Testis (tissue), 3 donors: ENCODE data around the gene MNT. TPM values are rescaled to one million over a fixed set of nuclear protein-coding genes. Genes with fewer than 3 reads are reported as not detected.

ENCODE experiments used
- DNase-seq: peaks from one replicate; pipeline ENCODE4 v3.0.0-alpha.2; 2019
- H3K27ac ChIP-seq, 2 donors: fragments of 200-600 bp; sonication (generic); one replicate each; pipeline ENCODE4 v1.5.1; 2019
- H3K27me3 ChIP-seq: fragments of 200-600 bp; sonication (generic); one replicate; pipeline ENCODE4 v1.5.1; 2019
- H3K36me3 ChIP-seq: fragments of 200-600 bp; sonication (generic); one replicate; pipeline ENCODE4 v1.5.1; 2017; ENCODE audit warnings: low read depth; ENCODE audit errors: missing control alignments
- H3K4me1 ChIP-seq: fragments of 200-600 bp; sonication (generic); one replicate; pipeline ENCODE4 v1.5.1; 2019
- H3K4me3 ChIP-seq, 2 donors: fragments of 200-600 bp; sonication (generic); one replicate each; pipeline ENCODE4 v1.5.1; 2017 to 2019
- H3K9me3 ChIP-seq: fragments of 200-600 bp; sonication (generic); one replicate; pipeline ENCODE4 v1.5.1; 2017
- POLR2A ChIP-seq: fragments of 450-650 bp; IDR thresholded peaks from one replicate; pipeline ENCODE4 v1.6.1; 2017; ENCODE audit warnings: antibody characterized with exemption, mild to moderate bottlenecking, moderate library complexity
- WGBS, 2 donors: methylation state at CpG; one replicate each; pipeline ENCODE4 v1.1.5; 2018; 5-methylcytosine and 5-hydroxymethylcytosine counted together
- intact Hi-C: fragments of 100-400 bp; cut with DNase I; formaldehyde crosslinking; loops from one replicate; pipeline ENCODE4 v1.15.1; 2023; ENCODE audit warnings: low total_unique reads
- polyA plus RNA-seq: library from polyadenylated mRNA; stranded (reverse); fragments of 350-450 nt; fragmentation: Illumina TruSeq; extraction: RNeasy Lipid Tissue Mini Kit (QIAGEN cat#74804); gene quantifications from one replicate; pipeline ENCODE4 v1.2.3, GENCODE V29; 2014; ENCODE audit warnings: low read depth, low replicate concordance; ENCODE audit not compliant: insufficient read depth
- total RNA-seq, 2 donors: library from RNA; depleted of rRNA; stranded (reverse); fragments of >200 nt; gene quantifications; one replicate each; pipeline ENCODE4 v1.2.3, GENCODE V29; 2016
- TF ChIP-seq, protein P1 (sequence below), 3 experiments: fragments of 450-650 bp in 2 of 3; fragments of 200-600 bp in 1 of 3; sonication (generic) in 1 of 3; IDR thresholded peaks; one replicate each; pipeline ENCODE4 v1.5.1; 2016 to 2019; ENCODE audit warnings: antibody characterized with exemption in 3 of 3, mild to moderate bottlenecking in 2 of 3, moderate library complexity in 1 of 3

The MNT gene
- total and polyA plus RNA-seq, 3 donors from 2014 or later, result 27.9 to 67.7 (median 46.3) TPM

DNA sequence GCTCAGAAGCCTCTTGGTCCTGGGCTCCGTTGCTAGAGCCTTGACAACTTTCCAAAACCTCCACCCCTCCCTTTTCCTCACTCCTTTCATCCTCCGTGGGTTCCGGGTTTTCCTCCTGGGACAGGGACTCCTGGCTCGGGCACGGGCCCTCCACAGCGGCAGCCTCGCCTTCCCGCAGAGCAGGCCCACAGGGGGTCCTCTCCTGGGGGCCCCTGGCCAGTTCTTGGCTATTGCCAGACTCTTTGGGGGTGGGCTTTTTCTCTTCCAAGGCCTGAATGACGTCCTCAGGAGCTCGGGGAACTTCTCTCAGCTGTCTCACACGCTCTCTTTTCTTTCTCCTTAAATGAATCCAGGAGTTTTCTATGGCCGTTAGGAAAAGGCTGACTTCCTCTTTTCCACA lies 19.3 kb upstream of the MNT start:
- Histone ChIP-seq H3K4me1 (peaks cover 47% of the 10 kb centered on the region), H3K36me3 (no peaks in the 10 kb centered on the region), H3K9me3 (no peaks in the 10 kb centered on the region), H3K4me3 (no peak overlapping the region), H3K27me3 (no peaks in the 10 kb centered on the region), H3K27ac (peak overlapping the region; percentile 56 to 76)
- 48 to 58% methylated on average over 12 of the region's 12 CpGs for WGBS, 2 donors
- TF ChIP-seq, protein P1, sequence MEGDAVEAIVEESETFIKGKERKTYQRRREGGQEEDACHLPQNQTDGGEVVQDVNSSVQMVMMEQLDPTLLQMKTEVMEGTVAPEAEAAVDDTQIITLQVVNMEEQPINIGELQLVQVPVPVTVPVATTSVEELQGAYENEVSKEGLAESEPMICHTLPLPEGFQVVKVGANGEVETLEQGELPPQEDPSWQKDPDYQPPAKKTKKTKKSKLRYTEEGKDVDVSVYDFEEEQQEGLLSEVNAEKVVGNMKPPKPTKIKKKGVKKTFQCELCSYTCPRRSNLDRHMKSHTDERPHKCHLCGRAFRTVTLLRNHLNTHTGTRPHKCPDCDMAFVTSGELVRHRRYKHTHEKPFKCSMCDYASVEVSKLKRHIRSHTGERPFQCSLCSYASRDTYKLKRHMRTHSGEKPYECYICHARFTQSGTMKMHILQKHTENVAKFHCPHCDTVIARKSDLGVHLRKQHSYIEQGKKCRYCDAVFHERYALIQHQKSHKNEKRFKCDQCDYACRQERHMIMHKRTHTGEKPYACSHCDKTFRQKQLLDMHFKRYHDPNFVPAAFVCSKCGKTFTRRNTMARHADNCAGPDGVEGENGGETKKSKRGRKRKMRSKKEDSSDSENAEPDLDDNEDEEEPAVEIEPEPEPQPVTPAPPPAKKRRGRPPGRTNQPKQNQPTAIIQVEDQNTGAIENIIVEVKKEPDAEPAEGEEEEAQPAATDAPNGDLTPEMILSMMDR (IDR thresholded peaks at IDR 0.05), result no peak
- no peak for TF ChIP-seq POLR2A
- intact Hi-C loops, result no loop called here
- DNase-seq, result peak; percentile 38

DNA sequence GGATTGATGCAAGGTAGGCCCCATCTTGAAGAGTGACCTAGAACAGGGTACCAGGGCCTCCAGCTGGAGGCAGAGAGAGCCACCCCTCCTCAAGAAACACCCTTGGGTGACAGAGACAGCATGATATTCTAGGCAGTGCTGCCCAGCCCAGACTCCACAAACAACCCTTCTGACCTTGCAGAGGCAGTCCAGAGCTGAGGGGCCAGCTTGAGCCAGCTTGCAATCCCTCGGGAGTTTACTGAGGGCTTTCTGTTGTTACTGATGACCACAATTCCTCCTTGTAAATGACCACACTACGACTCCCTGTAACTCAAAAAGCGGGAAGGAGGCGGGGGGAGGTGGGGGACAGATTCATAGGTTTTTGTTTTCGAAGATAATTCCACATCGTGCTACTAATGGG lies 18.6 kb upstream of the MNT start:
- TF ChIP-seq POLR2A, result no peak
- Histone ChIP-seq H3K4me3 (no peak overlapping the region), H3K9me3 (no peaks in the 10 kb centered on the region), H3K36me3 (no peaks in the 10 kb centered on the region), H3K27me3 (no peaks in the 10 kb centered on the region), H3K4me1 (peaks cover 47% of the 10 kb centered on the region), H3K27ac (peak overlapping the region; percentile 56 to 76)
- intact Hi-C loops, result loop anchor here (5.0 kb wide), 1 partner anchor 37 kb away; no protein-coding TSS in a partner anchor
- no peak for DNase-seq
- 49 to 72% methylated on average over 6 of the region's 6 CpGs for WGBS, 2 donors

DNA sequence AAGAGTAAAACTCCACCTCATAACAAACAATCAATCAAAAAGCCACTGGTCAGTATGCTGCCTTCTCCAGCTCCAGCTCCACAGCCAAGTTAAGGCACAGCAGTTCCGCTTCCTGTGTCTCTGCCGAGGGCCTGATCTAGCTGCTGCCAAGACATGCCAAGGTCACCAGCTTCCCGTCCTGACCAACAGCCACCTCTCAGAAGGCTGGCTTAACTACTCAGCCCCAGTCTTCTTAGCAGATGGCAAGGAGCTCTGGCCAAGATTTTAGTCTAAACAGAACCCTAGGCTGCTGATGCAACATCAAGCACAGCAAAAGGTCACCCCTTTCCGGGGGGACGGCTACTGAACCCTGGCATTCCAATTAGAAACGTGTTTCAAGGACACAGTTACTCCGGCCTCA lies 17.7 kb upstream of the MNT start:
- no peaks in the 10 kb centered on the region for H3K36me3 ChIP-seq
- no peaks in the 10 kb centered on the region for H3K27me3 ChIP-seq
- no peaks in the 10 kb centered on the region for H3K9me3 ChIP-seq
- no peak for TF ChIP-seq POLR2A
- TF ChIP-seq, protein P1 (IDR thresholded peaks at IDR 0.05), result no peak
- peaks cover 47% of the 10 kb centered on the region for H3K4me1 ChIP-seq
- peak; percentile 74 for DNase-seq
- H3K4me3 ChIP-seq, result no peak overlapping the region
- intact Hi-C loops, result loop anchor here (5.0 kb wide), 1 partner anchor 36 kb away; no protein-coding TSS in a partner anchor
- 36 to 55% methylated on average over 7 of the region's 7 CpGs for WGBS, 2 donors
- peak overlapping the region; percentile 56 to 76 for H3K27ac ChIP-seq

DNA sequence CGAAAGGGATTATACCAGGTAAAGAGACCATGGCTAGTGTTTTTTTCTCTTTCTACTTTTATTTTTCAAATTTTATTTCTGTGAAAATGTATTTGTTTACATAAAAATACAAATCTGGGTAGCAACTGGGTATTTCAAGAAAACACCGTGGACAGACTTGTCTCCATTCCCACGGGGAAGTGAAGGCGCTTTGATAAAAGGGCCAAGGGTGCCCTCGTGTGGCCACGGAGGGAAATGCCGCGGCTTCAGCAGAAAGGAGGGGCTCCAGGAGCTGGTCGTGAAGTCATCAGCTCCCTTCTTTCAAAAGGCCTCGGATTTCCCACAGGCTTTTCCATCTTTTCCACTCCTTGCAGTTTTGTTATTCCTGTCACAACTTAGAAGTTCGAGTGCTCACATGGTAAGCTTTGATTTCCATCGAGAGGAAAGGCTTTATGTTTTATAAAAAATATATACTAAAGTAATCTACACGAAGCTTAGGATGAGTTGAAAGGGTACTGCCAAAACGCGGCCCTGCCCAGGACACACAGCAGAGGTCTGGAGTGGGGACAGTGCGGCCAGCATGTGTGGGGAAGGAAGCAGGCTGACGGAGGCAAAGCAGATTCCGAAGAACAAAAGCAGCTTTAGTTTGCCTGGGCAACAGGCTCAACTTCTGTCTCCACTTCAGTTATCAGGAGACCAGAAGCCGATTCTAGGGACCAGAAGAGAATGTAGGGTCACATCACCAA lies 15.3 kb upstream of the MNT start:
- Histone ChIP-seq H3K27ac (peak overlapping the region; percentile 51 to 69), H3K4me3 (no peak overlapping the region), H3K9me3 (no peaks in the 10 kb centered on the region), H3K27me3 (no peaks in the 10 kb centered on the region), H3K36me3 (no peaks in the 10 kb centered on the region), H3K4me1 (peaks cover 51% of the 10 kb centered on the region)
- WGBS, 2 donors, result 26 to 32% methylated on average over 19 of the region's 19 CpGs
- intact Hi-C loops, result loop anchor here (5.0 kb wide), 1 partner anchor 34 kb away; no protein-coding TSS in a partner anchor
- TF ChIP-seq POLR2A, result no peak
- TF ChIP-seq, protein P1 (IDR thresholded peaks at IDR 0.05), result peak; percentile 94 to 98 (median 97)
- peak; percentile 96 for DNase-seq

DNA sequence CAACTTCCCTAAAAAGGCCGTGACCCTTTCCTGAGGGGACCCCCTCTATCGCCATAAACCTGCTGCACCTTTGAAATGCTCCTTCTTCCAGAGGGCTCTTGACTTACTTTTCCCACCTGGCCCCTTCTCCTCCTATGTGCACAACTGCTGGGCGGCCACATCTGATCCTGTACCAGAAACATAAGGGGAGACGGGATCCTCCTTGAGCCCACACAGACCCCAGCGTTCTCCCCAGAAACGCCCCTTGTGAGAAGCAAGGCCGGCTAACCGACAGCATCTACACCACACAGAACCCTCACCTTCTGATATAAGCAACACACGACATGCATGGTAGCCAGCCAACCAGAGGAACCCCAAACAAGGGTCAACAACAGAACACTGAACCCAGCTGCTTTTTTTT lies 14.2 kb upstream of the MNT start:
- DNase-seq, result no peak
- intact Hi-C loops, result loop anchor here (5.0 kb wide), 1 partner anchor 33 kb away; no protein-coding TSS in a partner anchor
- Histone ChIP-seq H3K4me3 (no peak overlapping the region), H3K9me3 (no peaks in the 10 kb centered on the region), H3K27me3 (no peaks in the 10 kb centered on the region), H3K27ac (no peak overlapping the region), H3K4me1 (peaks cover 49% of the 10 kb centered on the region), H3K36me3 (no peaks in the 10 kb centered on the region)
- TF ChIP-seq, protein P1 (IDR thresholded peaks at IDR 0.05), result no peak
- TF ChIP-seq POLR2A, result no peak
- WGBS, 2 donors, result 83 to 84% methylated on average over 9 of the region's 9 CpGs
